GM19467 (cell line): ENCODE results near the gene MTURN.
A peak's percentile ranks its signal among the peaks of the same experiment; 100 is the strongest.
"Not testable (repeated sequence)": the region's sequence is repeated elsewhere in the genome, so short reads cannot be mapped to it uniquely, and the experiment has no call there.

Experiments used
- ATAC-seq: cut with Tn5 transposase; IDR thresholded peaks from one replicate; pipeline ENCODE4 v1.9.1; 2021; ENCODE audit warnings: mild to moderate bottlenecking, moderate library complexity; ENCODE audit not compliant: unreplicated experiment

Gene MTURN

DNA sequence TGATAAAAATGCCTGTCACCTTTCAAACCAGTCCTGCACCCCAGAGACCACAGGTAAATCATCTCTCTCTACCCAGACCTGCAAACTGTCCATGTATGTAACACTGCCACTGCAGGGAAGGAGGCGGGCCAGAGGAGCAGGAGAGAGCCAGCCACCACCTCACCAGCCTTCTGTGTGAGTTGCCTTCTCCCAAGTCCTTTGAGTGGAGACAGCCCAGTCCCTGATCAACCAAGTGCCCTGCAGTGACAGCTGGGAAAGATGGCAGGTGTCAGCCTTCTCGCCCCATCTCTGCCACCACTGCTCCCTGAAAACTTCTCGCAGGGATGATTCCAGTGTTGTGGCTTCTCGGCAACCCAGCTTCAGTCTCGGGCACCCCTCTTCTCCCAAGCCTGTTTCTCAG lies 42.4 kb downstream of the MTURN start:
- no peak for ATAC-seq

DNA sequence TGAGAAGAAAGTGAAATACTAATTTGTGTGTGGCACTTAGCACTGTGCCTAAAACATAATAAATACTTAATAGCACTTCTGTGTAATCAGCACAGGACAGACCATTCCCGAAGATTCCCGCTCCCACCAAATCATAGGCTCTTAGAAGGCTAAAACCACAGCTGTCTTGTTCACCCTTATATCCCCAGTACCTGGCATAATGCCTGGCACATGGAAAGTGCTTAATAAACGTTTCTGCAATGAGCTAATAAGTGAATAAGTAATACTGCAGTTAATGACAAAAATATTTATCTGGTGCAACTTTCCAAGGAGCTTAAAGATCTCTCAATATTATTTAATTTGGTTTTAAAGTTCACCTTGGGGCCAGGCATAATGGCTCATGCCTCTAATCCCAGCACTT lies 43.2 kb downstream of the MTURN start:
- ATAC-seq, result no peak

DNA sequence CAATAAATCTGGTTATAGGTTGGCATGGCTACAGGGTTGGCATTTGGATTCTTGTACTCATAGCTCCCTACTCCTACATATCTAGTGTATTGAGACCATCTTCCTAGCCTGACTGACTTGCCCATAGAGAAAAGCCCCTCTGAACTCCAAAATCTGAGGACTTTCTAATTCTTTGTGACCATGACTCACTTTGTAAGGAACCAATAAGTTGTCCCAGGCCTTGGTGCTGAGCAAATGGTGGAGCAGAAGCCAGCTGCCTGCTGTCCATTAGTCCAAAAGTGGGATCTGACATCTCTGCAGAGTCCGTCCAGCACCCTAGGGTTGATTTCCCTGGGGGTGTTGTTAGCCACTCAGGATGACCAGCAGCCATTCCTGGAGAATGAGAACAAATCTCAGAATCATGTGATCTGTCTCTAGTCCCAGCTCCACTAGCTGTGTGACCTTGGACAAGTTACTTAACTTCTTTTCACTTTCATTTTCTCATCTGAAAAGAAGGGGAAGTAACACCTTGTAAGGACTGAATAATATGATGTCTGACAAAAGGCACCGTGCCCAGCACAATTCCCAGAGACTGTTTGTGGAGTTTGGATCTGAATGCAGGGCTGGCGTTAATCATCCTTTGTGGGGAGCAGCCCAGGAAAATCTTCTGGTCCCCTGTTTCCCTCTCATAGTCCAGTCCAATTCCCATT lies 44.1 kb downstream of the MTURN start:
- peak; percentile 75 for ATAC-seq

DNA sequence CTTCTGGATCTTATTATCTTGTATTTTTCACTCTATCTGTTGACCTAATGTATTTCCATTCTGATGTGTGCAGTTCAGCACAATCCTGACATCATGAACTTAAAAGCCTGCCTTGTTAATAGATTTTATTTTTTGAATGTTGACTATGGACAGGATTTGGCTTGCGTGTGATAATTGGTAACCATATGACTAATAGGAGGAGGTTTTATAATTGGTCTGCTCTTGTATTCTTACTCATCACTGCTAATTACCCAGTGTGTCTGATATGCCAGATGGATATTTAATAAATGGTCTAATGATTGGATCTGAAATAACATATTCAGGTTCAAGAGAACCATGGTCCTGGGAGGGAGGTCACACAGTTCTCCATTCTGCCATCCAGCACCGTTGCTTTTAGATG lies 45.9 kb downstream of the MTURN start:
- ATAC-seq, result no peak

DNA sequence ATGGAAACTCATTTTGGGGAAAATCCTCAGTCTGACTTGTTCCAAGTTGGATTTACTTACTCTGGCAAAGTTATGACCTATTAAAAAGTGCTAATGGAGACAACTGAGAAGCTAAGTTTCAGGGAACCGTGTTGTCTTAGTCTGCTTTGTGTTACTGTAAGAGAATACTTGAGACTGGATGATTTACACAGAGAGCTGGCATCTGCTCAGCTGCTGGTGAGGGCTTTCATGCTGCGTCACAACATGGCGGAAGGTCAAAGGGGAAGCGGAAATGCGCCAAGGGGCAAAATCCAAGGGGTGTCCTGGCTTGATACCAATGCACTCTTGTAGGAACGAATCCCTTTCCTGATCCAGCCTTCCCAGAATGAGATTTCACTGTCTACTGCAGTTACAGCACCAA lies 46.4 kb downstream of the MTURN start:
- ATAC-seq, result no peak

DNA sequence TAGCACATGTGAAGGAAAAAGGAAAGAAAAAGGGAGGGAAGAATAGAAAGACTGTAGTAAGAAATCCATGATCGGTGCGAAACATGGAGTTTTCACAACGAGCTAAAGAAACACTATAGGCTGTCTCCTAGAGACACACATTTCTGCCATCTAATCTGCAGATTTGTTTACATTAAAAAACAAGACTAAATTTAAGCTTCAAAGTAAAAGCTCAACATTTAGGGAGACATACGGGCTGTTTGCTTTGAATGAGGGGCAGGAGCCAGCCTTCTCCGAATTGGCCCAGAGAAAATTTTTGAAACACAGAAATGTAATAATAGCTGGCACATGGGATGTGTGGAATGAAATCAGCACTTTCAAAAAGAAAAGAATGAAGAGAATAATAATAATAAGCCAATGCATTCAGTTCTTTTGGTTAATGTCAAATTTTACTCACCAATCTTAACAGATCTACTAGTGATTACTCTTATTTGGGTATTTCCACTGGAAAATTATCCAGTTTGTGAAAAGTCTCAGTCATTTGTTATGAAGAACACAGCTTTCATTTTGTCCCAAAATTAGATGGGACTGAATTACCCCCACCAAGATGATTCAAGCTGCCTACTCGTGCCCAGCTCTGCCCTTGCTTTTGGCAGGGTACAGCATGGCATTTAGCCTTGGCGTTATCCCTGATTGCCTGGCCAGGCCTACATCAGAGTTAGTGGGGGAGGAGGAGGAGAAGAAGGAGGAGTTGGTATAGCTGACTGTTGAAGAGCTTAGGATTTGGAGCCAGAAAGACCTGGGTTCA lies 47.1 kb downstream of the MTURN start:
- ATAC-seq, result no peak

DNA sequence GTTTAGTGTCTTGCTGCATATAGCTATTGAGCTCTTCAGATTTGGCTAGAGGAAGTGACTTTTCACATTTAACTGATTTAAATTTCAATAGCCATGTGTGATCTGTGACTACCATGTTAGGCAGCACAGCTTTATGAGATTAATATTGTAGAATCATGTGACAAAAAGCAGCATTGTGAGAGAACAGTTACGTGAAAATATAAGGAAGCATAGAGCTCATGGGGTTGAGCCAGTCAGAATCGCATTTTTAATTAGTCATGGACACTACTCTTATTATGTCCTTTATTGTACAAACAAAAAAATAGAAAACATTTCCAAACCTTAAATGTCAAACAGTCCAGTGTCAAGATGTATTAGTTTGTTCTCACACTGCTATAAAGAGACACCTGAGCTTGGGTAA lies 48.0 kb downstream of the MTURN start:
- ATAC-seq, result no peak

DNA sequence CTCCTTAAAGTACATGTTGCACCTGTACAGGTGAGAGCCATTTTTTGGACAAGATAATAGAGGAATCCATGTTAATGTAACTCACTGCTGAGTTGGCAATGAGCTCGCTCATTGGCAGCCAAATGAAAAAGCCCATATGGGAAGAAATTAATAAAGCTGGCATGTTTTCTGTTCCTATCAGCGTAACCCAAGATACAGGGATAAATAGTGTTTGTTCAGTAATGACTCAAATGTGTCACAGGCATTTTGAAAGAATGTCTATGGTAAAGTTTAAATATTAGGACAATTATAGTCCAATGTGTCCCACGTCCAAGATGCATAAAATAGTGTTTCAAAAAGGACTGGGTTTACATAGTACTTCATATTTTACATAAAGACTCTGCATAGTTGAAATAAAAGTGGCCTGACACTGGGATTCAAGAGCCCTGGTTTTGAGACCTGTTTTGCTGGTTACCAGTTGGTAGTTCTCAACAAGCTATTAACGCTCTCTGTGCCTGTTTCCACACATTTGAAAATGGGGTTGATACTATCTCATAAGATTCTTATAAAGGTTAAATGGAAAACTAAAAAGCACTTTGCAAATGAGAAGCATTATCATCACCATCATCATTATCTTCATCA lies 49.1 kb downstream of the MTURN start:
- ATAC-seq, result no peak

DNA sequence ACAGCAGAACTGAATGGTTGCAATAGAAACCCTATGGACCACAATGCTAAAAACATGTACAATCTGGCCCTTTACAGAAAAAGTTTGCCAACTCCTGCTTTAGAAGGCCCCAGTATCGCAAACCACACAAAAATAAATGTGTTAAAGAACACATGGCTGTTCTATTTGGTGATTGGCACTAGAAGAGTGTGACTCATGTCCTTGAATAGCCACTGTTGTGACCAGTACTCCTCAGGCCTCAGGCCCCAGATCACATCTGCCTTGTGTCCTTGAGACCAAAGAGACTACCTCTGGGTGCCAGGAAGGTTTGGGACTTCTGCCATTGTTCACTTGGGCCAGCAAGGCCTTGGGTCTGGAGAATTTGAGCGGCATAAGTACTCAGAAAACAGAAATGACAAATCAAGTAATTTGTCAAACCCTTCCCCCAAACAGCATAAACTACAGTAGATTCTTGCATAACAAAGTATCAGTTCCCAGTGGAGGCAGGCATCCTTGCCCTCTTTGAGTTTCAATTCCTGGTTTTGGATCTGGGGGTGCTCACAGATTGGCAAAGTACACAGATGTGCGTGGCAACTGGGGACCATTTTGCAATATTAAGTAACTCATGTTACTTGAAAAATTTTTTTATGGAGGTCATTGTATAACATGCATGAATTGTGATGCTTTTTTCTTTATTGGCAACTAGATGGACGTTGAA lies 50.2 kb downstream of the MTURN start:
- ATAC-seq, result no peak

DNA sequence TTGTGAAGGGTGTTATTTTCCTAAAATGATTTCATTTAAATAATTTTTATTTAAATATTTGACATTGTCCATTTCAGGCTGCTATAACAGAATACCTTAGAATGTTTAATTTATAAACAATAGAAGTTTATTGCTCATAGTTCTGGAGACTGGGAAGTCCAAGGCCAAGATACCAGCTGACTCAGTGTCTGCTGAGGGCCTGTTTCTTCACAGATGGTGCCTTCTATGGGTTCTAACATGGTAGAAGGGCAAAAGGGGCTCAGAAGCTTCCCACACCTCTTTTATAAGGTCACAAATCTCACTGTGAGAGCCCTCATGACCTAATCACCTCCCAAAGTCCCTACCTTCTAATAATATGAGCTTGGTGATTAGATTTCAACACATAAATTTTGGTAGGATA lies 50.7 kb downstream of the MTURN start:
- no peak for ATAC-seq

DNA sequence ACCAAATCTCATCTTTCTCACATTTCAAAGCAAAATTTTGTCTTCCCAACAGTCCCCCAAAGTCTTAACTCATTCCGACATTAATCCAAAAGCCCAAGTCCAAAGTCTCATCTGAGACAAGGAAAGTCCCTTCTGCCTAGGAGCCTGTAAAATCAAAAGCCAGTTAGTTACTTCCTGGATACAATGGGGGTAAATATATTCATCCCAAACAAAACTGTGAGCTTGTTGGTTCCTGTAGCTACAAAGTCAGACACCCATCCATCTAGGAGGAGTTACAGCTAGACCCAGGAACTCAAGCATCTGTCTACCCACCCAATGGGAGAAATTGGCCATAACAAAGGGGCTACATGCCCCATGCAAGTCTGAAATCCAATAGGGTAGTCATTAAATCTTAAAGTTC lies 51.9 kb downstream of the MTURN start:
- ATAC-seq, result no peak

DNA sequence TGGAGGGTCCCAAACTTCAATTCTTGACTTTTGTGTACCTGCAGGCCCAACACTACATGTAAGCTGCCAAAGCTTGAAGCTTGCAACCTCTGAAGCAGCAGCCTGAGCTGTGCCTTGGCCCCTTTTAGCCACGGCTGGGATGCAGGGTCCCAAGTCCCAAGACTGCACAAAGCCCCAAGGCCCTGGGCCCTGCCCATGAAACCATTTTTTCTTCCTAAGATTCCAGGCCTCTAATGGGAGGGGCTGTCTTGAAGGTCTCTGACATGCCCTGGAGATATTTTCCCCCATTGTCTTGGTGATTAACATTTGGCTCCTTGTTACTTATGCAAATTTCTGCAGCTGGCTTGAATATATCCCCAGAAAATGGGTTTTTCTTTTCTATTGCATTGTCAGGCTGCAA lies 52.7 kb downstream of the MTURN start:
- no peak for ATAC-seq

DNA sequence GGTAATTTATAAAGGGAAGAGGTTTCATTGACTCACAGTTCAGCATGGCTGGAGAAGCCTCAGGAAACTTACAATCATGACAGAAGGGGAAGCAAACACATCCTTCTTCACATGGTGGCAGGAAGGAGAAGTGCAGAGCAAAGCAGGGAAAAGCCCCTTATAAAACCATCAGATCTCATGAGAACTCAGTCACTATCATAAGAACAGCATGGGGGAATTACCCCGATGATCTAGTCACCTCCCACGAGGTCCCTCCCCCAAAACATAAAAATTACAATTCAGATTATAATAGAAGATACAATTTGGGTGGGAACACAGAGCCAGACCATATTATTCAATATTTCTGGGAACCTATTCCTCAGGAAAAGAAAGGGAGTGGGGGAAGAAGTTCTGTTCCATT lies 53.6 kb downstream of the MTURN start:
- not testable (repeated sequence) for ATAC-seq

DNA sequence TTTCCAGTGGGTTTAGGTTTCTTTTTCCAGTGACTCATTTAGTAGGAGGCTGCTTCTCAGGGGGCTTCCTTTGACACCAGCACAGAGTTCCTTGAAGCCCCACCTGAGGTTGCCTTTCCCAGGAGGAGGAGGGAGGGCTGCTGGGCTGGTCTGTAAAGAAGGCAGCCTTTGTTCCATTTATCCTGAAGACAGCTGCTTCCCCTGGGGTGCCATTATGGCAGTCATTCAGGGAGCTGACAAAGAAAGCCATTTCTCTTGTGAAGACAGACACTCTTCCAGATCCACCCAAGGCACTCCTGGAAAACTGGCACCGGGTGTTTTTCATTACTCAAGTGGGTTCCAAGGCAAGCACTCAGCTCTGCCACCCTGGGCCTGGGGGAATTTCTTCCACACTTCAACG lies 54.0 kb downstream of the MTURN start:
- no peak for ATAC-seq

DNA sequence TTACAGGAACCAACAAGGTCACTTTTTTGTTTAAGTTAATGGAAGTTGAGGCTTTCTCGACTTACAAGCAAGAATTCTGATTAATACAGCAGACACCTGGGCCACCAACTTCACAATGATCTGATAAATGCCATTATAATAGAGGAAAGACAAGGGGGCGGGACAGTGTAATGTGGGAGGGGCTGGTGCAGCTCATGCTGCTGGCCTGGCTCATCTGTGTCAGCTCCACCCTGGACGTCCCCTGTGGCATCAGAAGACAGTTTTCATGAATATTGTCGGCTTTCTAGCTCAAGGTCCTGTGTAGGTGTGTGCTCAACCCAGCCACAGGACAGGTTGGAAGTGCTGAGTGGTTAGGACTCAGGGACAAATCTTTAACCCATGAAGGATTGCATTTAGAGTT lies 57.0 kb downstream of the MTURN start:
- ATAC-seq, result no peak

DNA sequence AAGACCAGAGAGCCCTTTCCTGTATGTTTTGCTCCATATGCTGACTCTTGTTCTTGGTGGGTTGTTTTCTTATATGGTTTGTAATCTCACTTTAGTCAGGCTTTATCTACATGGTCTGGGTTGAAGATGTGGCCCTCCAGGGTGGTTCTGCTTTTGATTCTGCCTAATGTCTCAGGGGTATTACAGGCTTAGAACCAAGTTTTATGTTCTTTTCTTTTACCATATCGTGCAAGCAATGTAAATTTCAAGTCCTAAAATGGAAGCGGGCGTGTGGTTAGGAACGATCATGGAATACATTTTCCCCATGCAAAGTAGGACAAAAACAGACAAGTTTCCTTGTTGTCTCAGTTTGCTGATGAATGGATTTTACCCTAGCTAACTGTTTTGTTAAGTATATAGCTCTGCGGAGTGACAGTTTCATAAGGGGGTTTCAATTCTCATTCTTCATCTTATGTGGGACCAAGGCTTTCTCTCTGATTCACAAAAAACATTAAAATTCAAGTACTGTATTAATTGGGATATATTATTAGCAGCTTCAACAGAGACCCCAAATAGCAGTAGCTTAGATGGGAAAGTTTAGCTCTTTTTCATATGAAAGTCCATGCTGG lies 58.7 kb downstream of the MTURN start:
- ATAC-seq, result no peak

DNA sequence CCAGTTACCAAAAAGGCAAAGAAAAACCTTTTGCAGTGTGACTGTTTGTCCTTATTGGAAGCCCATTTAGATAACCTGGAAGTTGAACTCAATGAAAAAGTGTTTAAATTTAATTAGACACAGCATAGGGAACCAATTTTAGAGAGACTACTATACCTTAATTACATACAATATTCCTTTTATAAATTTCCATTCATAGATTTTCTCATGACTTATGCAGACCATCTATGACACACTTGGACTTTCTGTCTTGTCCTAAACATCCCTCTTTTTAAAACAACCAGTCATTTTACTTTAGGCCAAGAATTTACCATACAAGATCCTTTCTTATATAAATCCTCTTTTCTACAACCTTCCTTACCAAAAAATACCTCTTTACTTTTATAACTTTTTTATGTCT lies 61.6 kb downstream of the MTURN start:
- no peak for ATAC-seq

DNA sequence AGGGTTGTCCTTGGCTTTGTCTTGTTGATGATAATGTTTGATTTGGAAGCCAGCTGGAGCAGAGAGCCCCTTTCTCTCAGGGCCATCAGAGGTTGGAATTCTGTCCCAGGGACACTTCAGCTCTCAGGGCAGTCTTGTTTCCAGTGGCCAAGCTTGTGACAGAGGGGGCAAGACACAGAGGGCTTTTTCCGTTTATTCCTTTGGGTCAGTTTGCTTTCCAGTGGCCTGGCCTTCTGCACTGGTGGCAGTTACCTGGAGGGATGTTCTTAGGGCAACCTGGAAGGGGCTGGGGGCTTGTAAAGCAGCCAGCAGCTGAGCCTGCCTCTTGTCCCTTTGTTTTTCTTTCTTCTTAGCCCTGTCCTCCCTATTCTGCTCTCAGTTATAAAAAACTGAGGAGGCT lies 62.7 kb downstream of the MTURN start:
- no peak for ATAC-seq

DNA sequence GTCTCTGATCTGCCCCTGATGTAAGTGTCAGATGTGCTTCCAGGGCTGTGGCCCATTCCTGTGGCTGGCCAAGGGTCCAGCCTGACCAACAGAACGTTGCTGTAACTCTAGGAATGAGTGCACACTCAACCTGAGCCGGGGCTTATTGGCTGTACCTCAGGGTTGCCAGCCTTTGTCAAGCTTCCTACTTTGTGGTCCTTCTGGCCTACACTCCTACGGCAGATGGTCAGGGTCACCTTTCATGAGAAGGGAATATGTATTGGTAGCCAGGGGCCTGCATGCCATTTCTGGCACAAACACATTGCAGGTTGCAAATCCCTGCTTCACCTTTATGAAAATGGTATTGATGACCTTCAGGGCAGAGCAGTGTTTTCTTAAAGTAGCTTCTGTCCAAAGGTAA lies 64.5 kb downstream of the MTURN start:
- no peak for ATAC-seq

DNA sequence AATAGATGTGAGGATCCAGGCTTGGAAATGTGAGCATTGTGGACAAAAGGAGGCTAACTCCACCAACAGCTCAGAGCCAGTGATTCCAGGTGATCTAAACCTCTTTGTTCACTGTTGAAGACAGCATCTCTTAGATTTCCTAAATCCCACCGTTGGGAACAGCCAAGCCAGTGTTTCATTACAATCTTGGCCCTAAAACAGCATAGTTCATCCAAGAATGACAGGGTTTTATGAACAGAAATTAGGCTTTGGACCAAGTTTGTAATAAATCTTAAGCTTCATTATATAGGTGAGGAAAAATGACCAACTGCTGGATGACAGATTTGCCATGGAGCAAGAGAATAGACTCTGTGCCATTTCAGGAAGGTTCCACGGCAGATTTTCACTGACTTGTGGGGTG lies 65.8 kb downstream of the MTURN start:
- ATAC-seq, result no peak

DNA sequence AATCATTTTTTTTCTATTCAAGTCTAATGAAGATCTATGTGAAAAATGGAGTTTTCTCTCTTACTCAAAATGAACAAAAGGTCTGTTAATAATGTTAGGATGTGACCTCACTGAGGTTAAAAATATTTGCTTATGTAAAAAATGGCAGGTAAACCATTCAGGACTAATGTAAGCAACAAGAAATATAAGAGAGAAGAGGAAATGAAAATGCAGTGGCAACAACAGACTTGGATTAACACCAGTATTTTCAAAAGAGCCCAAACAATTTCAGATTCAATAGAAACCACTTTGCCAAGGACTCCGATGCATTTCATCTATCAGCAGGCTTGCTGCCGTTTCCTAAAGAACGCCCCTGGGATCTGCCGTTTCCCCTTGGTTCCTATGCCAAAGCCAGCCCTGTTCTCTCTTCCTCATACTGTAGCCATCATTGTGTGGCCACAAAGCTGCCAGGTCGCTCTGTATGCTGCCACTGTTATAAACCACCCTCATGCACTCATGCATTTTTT lies 66.4 kb downstream of the MTURN start:
- peak; percentile 71 for ATAC-seq
